A673 (cell line): ENCODE data around the gene CTNNA2. TPM values are rescaled to one million over a fixed set of nuclear protein-coding genes. Genes with fewer than 3 reads are reported as not detected.

ENCODE experiments used
- BruUV-seq: library from RNA; stranded (reverse); fragments of 400-500 nt; replicated peaks from 2 replicates; lab custom pipeline; 2021; lab: Mats Ljungman, UMichigan
- CTCF ChIA-PET: fragments of 300-600 bp; sonication (Branson Sonifier 250); formaldehyde crosslinking; loops from one replicate; lab custom pipeline; 2022; ENCODE audit warnings: antibody characterized with exemption; lab: Charles Lee
- POLR2A ChIA-PET: fragments of 300-600 bp; sonication (Branson Sonifier 250); formaldehyde crosslinking; loops from one replicate; lab custom pipeline; 2022; ENCODE audit warnings: antibody characterized with exemption; ENCODE audit not compliant: low non-redundant PET; lab: Charles Lee
- DNase-seq: peaks from one replicate; pipeline ENCODE4 v3.0.0-alpha.2; 2015; ENCODE audit warnings: low spot score
- H3K27ac ChIP-seq: fragments of 200-600 bp; sonication (generic); 2 replicates; pipeline ENCODE4 v1.5.1; 2016; ENCODE audit warnings: mixed run types, low read depth, mild to moderate bottlenecking, mixed read lengths, antibody characterized with exemption, low read length; ENCODE audit not compliant: poor library complexity, severe bottlenecking
- H3K27me3 ChIP-seq: fragments of 200-600 bp; sonication (generic); replicated peaks from 2 replicates; pipeline ENCODE4 v1.6.1; 2017; ENCODE audit warnings: mixed run types, low read depth, mild to moderate bottlenecking, mixed read lengths, antibody characterized with exemption, low read length; ENCODE audit not compliant: insufficient read depth, poor library complexity
- H3K36me3 ChIP-seq: fragments of 200-600 bp; sonication (generic); 2 replicates; pipeline ENCODE4 v1.6.1; 2016; ENCODE audit warnings: mixed run types, mild to moderate bottlenecking, mixed read lengths, antibody characterized with exemption, low read length; ENCODE audit not compliant: insufficient read depth, poor library complexity, severe bottlenecking
- H3K4me1 ChIP-seq: fragments of 200-600 bp; sonication (generic); 2 replicates; pipeline ENCODE4 v1.6.1; 2017; ENCODE audit warnings: mixed run types, mild to moderate bottlenecking, mixed read lengths, antibody characterized with exemption, low read length; ENCODE audit not compliant: insufficient read depth, poor library complexity, severe bottlenecking
- H3K4me3 ChIP-seq: fragments of 200-600 bp; sonication (generic); 2 replicates; pipeline ENCODE4 v1.5.1; 2016; ENCODE audit warnings: low read depth, mixed run types, mild to moderate bottlenecking, mixed read lengths, low read length; ENCODE audit not compliant: poor library complexity, severe bottlenecking
- H3K9me3 ChIP-seq: fragments of 200-600 bp; sonication (generic); 2 replicates; pipeline ENCODE4 v1.6.1; 2016; ENCODE audit warnings: mixed run types, low read depth, mild to moderate bottlenecking, mixed read lengths, antibody characterized with exemption, low read length; ENCODE audit not compliant: poor library complexity, severe bottlenecking
- EZH2 ChIP-seq: fragments of 200-600 bp; sonication (generic); IDR thresholded peaks from 2 replicates; pipeline ENCODE4 v1.6.1; 2017; ENCODE audit warnings: borderline replicate concordance, low read depth, mild to moderate bottlenecking, mixed read lengths, antibody characterized with exemption, low read length; ENCODE audit not compliant: poor library complexity, severe bottlenecking
- intact Hi-C: fragments of 100-400 bp; cut with micrococcal nuclease; formaldehyde crosslinking; loops from one replicate; pipeline ENCODE4 v1.10.0; 2022; ENCODE audit not compliant: unreplicated experiment
- total RNA-seq: library from RNA; stranded (reverse); gene quantifications from 2 replicates; pipeline ENCODE4 v1.2.3, GENCODE V29; 2021
- TF ChIP-seq, protein P1 (sequence below): fragments of 300-800, 200-600 bp; sonication (generic); conservative IDR thresholded peaks from 2 replicates; pipeline ENCODE4 v1.5.1; 2017; ENCODE audit warnings: low read depth, mild to moderate bottlenecking, antibody characterized with exemption, low read length, moderate library complexity, mixed read lengths

CTNNA2 gene
- total RNA-seq, 1 experiment from 2014 or later = not detected

- Histone ChIP-seq H3K4me3 (no peak overlapping the region), H3K4me1 (no peaks in the 10 kb centered on the region), H3K27me3 (no peaks in the 10 kb centered on the region), H3K9me3 (no peaks in the 10 kb centered on the region), H3K36me3 (no peaks in the 10 kb centered on the region), H3K27ac (no peak overlapping the region)
- intact Hi-C loops = no loop called here
- POLR2A ChIA-PET = no interaction called here
- TF ChIP-seq EZH2 = no peak
- TF ChIP-seq, protein P1, sequence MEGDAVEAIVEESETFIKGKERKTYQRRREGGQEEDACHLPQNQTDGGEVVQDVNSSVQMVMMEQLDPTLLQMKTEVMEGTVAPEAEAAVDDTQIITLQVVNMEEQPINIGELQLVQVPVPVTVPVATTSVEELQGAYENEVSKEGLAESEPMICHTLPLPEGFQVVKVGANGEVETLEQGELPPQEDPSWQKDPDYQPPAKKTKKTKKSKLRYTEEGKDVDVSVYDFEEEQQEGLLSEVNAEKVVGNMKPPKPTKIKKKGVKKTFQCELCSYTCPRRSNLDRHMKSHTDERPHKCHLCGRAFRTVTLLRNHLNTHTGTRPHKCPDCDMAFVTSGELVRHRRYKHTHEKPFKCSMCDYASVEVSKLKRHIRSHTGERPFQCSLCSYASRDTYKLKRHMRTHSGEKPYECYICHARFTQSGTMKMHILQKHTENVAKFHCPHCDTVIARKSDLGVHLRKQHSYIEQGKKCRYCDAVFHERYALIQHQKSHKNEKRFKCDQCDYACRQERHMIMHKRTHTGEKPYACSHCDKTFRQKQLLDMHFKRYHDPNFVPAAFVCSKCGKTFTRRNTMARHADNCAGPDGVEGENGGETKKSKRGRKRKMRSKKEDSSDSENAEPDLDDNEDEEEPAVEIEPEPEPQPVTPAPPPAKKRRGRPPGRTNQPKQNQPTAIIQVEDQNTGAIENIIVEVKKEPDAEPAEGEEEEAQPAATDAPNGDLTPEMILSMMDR = no peak
- CTCF ChIA-PET = no interaction called here
- no peak for DNase-seq
- BruUV-seq = no TSS peak
Measured at GRCh38 chr2:79585701-79586433, 73.0 kb downstream of the CTNNA2 start.

DNA sequence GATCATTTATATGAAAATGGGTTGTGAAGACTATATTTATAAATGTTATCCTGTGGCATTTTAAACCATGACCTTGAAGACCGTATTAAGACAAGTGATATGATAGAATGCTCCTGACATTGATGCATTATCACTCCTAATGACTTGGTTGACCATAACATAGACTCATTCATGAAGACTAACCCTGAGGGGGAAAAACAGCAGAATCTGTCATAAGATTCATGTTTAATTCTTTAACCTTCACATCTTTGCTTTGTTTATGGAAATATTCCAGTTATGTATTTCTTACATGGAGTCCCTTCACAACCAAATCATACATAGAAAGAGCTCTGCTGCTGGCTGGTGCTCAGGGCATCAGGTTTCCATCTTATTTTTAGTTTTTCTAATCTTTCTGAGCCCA is 78.4 kb downstream of the CTNNA2 start:
- H3K4me1 ChIP-seq = no peaks in the 10 kb centered on the region
- no peak overlapping the region for H3K4me3 ChIP-seq
- H3K27ac ChIP-seq = no peak overlapping the region
- H3K9me3 ChIP-seq = no peaks in the 10 kb centered on the region
- CTCF ChIA-PET = no interaction called here
- H3K27me3 ChIP-seq = no peaks in the 10 kb centered on the region
- no peak for TF ChIP-seq EZH2
- TF ChIP-seq, protein P1 = no peak
- POLR2A ChIA-PET = no interaction called here
- no TSS peak for BruUV-seq
- intact Hi-C loops = no loop called here
- DNase-seq = no peak
- H3K36me3 ChIP-seq = no peaks in the 10 kb centered on the region

DNA sequence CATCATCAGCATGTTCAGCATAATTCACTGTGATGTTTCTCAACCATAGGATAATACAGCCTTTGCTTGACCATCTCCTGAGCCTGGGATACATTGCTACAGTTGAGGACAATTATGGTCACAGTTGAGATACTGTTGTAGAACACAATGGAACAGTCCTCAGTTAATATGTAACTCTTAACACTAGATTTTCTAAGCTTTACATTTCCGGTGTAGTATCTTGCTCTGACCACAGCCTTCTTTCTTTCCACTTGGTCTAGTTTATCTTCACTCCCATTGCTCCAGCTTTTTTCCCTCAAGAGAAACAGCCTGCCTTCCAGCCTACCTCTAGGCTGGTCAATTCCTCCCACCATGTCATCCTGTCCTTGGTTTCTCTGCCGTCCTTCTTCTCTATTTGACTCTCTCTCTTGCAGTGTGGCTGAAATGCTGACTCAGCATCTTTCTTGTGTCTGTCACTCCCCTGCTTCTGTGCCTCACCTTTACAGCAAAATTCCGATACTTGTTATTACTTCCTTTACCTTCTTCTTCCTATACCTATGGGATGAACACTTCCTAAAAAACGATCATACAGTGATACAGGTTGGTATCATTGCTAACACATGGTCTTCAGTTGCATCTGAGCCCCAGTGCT is 80.5 kb downstream of the CTNNA2 start:
- ChIA-PET CTCF (no interaction called here), POLR2A (no interaction called here)
- intact Hi-C loops = no loop called here
- BruUV-seq = no TSS peak
- H3K36me3 ChIP-seq = no peaks in the 10 kb centered on the region
- no peak overlapping the region for H3K27ac ChIP-seq
- H3K27me3 ChIP-seq = no peaks in the 10 kb centered on the region
- no peaks in the 10 kb centered on the region for H3K9me3 ChIP-seq
- TF ChIP-seq, protein P1 = no peak
- TF ChIP-seq EZH2 = no peak
- no peak for DNase-seq
- no peaks in the 10 kb centered on the region for H3K4me1 ChIP-seq
- no peak overlapping the region for H3K4me3 ChIP-seq
